GM19238 (cell line): Measurements from ENCODE around the gene CIAPIN1.
"Not testable (repeated sequence)": the region's sequence is repeated elsewhere in the genome, so short reads cannot be mapped to it uniquely, and the experiment has no call there.

ENCODE experiments used
- DNase-seq: peaks from one replicate; pipeline ENCODE4 v3.0.0; 2011; ENCODE audit warnings: low spot score; ENCODE audit not compliant: insufficient read length

The CIAPIN1 gene

DNA sequence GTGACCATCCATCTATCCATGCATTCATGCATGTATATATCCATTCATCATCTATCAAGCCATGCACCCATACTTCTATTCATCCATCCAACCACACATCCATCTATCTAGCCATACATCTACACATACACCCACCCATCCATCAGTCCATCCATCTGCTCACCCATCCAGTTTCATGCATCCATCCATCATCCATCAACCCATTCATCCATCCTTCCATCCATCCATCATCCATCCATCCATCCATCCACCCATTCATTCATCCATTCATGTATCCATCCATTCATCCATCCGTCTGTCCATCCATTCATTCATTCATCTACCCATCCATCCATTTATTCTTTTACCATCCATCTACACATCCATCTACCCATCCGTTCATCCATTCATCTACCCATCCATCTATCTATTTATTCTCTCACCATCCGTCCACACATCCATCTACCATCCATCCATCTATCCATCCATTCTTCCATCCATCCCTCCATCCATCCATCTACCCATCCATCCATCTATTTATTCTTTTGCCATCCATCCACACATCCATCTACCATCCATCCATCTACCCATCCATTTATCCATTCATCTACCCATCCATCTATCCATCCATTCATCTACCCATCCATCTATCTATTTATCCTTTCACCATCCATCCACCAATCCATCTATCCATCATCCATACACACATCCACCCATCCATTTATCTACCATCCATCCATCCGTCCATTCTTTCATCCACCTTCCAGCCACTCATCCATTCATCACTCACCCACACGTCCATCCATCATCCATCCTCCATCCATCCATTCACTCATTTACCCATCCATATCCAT lies 39.4 kb downstream of the CIAPIN1 start:
- DNase-seq: no peak

DNA sequence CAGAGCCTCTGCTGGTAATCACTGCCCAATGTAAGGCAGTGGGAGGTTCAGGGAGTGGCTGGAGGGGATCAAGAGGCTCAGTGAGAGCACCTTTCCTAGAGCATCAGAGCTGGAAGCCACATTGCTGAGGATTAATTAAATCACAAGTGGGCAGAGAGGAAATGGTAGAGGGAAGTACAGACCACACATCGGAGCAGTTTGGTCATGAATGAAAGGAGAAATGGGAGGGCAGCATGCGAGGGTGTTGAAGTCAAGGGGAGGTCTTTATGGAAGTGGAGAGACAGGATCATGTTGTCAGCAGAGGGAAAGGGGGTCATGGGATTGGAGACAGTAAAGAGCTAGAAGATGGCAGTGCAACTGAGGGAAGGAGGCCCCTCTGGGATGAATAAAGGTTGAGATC lies 40.3 kb downstream of the CIAPIN1 start:
- no peak for DNase-seq

DNA sequence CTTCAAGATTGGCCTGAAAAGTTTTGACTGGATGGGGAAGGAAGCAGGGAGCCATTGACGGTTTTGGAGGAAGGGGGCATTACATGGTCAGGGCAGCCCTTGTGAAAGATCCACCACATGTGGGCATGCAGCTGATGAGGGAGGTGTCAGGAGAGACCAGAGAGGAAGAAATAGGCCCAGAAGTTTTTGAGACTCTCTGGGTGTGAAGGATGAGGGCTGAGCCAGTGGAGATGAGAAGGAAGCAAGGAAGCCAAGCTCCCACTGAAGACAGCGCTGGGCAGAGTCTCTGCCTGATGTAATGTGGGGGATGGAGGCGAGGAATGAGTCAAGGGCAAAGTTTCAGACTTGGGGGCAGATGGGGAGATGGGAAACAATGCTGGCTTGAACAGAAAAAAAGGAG lies 42.1 kb downstream of the CIAPIN1 start:
- no peak for DNase-seq

DNA sequence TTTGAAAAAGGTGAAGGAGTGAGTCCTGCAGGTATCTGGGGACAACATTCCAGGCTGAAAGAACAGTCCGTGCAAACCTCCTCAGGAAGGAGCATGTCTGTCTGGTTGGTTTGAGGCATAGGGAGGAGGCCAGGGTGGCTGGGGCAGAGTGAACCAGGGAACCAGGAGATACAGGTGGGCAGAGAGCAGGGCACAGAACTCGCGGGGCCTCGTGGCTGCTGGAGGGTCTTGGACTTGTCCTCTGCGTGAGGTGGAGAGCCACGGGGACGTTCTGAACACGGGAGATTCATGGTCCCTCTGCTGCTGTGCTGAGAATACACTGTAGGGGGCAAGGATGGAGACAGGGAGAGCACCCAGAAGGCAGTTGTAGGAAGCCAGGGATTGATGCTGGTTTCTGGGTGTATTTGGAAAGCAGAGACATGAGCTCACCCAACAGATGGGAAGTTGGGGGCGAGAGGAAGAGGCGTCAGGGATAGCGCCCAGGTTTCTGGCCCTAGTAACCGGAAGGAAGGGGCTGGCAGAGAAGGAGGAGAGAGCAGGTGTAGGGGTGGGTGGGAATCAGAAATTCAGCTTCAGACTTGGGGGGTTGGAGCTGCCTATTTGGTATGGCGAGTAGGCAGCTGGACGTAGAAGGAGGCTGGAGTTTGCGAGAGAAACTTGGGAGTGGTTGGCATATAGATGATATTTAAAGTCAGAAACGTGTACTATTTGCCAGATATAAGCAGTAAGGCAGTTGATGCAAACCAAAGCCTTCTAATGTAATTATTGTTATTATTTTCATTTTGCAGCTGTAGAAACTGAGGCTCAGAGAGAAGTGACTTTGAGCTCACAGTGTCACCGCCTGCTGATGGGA lies 43.0 kb downstream of the CIAPIN1 start, which contains the start of gene CCL17:
CCL17 (plus strand) TSS at position 803 of the 853 bp plus-strand sequence. CDS start 9,166 bp downstream, outside the sequence.
- DNase-seq: no peak

DNA sequence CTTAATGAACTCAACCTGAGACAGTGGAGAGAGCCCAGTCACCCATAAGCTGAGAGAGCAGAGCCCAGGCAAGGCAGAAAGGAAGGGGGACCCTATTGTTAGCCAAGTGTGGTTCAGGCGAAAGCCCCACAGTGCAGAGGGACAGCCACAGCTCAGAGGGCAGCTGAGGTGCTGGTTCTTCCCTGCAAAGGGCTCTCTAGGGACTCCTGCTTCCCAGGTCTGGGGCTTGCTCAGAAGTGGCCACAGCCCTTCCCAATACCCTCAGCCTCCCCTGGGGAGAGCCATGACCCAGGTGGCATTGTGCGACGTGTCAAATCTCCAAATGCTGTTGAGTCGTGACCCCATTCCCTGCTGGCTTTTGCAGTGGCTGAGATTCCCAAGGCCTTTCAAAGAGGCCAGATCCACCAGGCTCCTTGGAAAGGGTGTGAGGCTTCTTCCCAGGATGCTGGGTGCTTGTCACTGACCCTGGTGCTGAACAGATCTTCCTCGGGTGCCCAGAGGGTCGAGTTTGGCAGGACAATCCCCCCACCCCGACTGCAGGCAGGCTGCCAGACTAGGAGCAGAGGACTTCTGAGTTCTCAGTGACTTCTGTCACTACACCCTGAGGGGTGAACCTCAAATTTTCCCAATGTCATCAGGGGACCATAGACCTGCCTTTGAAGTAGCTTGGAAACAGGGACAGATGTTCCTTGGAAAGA lies 45.1 kb downstream of the CIAPIN1 start:
- no peak for DNase-seq

DNA sequence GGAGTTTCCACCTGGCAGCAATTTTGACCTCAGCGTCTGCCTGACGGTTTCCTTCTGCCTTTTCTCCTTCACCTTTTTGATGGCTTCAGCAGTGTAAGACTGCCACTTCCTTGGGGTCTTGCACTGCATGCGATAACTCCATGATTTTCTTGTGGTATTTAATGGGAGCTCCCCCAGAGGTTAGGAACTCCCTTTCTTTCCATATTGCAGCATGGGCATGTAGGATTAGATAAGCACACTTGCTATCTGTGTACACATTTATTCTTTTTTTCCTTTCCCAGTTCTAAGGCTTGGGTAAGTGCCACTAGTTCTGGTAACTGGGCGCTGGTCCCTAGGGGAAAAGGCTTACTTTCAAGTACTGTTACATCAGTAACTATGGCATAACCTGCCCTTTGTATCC lies 49.7 kb downstream of the CIAPIN1 start:
- DNase-seq: not testable (repeated sequence)

DNA sequence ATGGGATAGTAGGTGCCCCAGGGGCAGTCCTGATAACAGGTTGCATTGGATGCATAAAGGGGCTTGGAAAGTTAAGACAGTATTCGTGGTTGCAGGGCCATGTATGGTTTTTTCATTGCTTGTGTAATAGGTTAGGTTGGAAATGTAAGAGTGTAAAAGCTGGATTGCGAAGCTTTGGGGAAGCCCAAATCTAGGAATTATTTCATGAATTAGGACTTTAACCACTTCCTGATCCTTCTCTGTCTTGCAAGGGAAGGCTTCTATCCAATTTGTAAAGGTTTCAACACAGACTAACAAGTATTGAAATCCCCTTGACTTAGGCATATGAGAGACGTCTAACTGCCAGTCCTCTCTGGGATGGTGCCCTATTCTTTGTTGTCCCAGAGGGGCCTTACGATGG lies 50.4 kb downstream of the CIAPIN1 start:
- no peak for DNase-seq

DNA sequence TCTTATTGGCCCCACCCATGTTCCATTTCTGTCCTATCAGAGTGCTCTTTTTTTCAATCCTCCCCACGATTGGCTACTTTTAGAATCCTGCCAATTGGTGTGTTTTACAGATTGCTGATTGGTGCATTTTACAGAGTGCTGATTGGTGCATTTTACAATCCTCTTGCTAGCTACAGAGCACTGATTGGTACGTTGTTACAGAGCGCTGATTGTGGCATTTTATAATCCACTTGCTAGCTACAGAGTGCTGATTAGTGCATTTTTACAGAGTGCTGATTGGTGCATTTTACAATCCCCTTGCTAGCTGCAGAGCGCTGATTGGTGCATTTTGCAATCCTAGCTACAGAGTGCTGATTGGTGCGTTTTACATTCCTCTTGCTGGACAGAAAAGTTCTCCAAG lies 52.2 kb downstream of the CIAPIN1 start:
- no peak for DNase-seq

DNA sequence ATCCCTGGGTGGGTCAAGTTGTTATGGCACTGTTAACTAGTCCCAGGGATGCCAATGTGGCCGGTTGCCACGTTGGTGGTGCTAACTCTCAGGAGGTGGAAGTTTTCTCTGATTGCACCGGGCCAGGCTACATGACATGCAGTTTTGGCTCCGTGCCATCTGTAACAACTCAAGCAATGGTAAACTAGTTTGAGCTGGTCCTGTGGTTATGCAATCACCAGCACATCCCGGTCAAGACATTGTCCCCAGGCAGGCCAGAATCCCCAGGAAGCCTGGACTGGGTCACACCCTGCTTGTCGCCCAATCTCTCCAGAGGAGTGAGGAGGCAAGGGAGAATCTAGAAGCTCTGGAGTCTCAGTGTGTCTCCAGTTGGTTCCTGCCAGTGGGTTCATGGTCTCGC lies 52.7 kb downstream of the CIAPIN1 start:
- DNase-seq: no peak

DNA sequence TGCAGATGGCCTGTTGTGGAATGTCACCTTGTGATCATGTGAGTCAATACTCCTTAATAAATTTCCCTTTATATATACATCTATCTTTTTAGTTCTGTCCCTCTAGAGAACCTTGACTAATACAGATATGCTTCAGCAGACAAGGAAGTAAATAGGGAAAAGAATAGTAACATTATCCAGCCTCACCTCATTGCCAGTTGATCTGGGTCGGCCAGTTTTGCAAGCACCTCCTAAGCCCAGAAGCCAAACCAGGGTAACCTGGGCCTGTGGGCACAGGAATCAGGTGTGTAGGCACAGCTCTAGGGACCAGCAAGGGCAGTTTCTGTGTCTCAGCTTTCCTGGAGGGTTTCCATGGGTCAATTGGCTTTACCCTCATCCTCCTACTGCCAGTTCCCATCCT lies 54.5 kb downstream of the CIAPIN1 start:
- no peak for DNase-seq

DNA sequence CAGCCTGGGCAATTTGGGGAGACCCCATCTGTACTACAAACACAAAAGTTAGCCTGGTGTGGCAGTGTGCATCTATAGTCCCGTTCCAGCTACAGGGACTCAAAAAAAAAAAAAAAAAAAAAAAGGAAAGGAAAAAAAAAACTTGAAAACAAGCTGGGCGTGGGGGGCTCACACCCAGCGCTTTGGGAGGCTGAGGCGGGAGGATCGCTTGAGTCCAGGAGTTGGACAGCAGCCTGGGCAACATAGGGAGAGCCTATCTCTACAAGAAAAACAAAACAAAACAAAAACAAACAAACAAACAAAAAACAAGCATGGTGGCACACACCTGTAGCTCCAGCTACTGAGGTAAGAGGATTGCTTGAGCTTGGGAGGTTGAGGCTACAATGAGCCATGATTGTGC lies 55.5 kb downstream of the CIAPIN1 start:
- no peak for DNase-seq

DNA sequence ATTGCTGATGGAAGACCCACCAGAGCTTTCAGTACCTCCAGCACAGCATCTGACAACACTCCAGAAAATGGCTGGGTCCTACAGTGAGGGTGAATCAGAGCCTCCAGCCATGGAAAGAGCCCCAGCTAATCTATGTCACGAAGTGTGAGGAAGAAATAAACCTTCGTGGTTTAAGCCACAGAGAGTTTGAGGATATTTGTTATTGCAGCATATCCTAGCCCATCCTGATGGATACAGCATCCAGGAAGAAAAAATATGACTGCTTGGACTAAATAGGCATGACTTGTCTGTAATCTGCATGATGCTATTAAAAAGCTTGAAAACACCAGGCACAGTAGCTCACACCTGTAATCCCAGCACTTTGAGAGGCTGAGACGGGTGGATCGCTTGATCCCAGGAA lies 55.9 kb downstream of the CIAPIN1 start:
- no peak for DNase-seq

DNA sequence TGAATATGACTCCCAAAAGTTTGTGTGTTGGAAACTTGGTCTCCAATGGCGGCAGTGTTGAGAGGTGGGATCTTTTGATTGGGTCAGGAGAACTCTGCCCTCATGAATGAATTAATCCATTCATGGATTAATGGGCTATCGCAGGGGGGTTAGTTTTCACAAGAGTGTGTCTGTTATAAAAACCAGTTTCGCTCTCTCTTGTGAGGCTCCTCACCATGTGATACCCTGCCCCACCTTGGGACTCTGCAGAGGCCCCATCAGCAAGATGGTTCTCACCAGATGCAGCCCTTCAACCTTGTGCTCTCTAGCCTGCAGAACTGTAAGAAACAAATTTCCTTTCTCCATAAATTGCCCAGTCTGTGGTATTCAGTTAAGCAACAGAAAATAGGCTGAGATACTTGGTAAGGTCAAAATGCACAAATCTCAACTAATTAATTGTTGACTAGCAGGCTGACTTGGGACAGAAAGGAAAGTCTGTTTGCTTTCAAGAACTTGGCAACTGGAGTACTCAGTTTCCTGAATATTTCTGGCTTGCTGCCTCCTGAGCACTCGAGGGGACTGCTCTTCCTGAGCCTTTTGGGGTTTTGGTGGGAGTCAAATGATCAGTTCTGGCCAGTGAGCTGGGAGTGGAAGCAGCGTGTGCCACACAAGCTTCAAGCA lies 56.4 kb downstream of the CIAPIN1 start:
- DNase-seq: no peak

DNA sequence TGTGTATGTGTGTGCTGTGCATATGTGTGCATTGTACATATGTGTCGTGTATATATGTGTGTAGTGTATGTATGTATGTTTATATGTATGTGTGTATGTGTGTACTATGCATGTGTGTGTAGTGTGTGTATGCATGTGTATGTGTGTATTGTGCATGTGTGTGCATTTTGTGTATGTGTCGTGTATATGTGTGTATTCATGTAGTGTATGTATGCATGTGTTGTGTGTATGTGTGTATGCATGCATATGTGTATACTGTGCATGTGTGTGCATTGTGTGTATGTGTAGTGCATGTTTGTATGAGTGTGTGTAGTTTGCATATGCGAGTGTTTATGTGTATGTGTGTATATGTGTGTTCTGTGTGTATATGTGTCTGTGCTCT lies 58.1 kb downstream of the CIAPIN1 start:
- DNase-seq: no peak

DNA sequence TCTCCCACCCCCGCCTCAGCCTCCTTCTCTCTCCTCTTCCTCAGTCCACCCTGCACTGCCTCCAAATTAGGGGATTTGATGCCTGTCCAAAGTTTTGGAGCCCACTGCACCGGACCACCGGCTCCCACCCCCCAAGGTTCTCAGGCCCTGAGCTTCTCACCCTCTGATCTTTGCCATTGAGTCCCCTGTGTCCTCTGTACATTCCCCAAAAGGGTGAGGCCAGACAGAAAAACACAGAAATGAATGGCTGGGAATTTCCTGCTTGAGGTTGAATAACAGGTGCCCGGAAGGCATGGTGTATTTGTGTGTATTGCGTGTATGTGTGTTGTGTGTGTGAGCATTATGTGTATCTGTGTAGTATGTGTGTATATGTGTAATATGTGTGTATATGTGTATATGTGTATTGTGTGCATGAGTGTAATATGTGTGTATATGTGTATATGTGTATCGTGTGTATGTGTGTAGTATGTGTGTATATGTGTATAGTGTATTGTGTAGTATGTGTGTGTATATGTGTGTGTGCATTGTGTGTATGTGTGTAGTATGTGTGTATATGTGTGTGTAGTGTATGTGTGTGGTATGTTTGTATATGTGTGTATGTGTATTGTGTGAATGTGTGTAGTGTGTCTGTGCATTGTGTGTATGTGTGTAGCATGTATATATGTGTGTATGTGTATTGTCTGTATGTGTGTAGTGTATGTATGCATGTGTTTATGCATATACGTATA lies 58.7 kb downstream of the CIAPIN1 start:
- no peak for DNase-seq

DNA sequence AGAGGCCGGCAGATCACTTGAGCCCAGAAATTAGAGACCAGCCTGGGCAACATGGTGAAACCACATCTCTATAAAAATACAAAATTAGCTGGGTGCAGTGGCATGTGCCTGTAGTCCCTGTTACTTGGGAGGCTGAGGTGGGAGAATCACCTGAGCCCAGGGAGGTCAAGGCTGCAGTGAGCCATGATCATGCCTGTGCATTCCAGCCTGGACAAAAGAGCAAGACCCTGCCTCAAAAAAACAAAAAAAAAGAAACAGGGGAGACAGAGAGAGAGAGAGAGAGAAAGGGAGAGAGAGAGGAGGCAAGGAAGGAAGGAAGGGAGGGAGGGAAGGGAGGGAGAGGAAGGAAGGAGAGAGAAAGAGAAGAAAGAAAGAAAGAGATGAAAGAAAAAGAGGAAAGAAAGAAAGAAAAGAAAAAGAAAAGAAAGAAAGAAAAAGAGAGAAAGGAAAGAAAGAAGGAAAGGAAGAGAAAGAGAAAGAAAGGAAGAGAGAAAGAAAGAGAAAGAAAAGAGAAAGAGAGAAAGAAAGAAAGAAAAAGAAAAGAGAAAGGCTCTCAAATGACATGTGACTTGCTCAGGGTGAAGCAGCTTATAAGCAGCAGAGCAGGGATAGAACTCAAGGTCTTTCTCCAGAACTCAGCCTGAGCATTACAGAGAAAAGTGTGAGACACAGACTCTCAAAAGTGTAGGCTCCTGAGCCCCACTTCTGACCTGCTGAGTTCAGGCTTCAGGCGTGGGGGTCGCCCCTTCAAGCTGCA lies 59.4 kb downstream of the CIAPIN1 start:
- no peak for DNase-seq

DNA sequence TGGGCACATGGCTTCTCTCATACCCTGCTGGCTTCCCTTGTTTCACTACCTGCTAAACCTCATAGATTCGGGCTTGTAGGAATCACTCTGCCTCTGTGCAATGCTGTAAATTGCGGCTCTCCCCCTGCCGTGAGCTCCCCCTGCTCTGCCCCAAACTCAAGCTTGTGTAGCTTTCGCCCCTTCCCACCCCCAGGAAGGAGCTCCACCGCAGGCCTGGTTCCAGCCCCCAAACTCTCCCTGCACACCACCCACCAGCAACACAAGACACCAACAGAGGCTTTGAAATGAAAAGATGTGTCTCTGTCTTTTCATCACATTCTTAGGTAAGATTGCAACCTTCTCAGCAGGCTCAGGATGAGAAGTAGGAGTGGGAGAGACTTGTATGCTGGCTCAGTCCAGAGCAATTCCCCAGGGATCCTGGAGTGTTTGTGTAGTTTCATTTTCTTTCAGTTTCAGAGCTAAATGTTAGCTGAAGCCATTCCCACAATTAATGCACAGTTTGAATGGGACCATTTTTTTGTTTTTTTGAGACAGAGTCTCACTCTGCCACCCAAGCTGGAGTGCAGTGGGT lies 60.7 kb downstream of the CIAPIN1 start:
- DNase-seq: no peak

DNA sequence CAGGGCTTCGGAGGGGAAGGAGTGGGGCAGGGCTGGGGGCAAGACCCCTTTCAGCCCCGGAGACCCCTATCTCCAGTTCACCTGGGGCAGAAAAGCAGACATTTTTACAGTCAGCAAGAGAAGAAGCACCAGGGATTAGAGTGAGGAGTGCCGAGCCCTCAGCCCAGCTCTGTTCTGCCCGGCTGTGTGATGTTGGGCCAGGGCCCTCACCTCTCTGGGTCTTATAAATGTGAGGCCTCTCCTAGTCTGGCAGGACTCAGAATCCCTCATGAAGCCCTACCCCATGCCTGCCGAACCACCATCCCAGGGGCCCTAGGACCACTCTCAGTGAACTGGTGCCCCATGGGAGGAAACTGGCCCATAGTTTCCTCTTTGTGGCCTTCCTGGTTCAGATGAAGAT lies 62.1 kb downstream of the CIAPIN1 start:
- no peak for DNase-seq

DNA sequence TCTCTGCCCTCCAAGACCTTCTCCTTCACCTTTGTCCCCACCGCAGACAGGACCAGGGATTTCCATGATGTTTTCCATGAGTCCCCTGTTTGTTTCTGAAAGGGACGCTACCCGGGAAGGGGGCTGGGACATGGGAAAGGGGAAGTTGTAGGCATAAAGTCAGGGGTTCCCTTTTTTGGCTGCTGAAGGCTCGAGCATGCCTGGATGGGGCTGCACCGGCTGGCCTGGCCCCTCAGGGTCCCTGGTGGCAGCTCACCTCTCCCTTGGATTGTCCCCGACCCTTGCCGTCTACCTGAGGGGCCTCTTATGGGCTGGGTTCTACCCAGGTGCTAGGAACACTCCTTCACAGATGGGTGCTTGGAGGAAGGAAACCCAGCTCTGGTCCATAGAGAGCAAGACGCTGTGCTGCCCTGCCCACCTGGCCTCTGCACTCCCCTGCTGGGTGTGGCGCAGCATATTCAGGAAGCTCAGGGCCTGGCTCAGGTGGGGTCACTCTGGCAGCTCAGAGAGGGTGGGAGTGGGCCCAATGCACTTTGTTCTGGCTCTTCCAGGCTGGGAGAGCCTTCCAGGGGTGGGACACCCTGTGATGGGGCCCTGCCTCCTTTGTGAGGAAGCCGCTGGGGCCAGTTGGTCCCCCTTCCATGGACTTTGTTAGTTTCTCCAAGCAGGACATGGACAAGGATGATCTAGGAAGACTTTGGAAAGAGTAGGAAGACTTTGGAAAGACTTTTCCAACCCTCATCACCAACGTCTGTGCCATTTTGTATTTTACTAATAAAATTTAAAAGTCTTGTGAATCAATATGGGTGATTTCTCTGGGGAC lies 62.7 kb downstream of the CIAPIN1 start:
- no peak for DNase-seq
